ENCODE measurements around the gene ANKRD1. TPM values are rescaled to one million over a fixed set of nuclear protein-coding genes. Genes with fewer than 3 reads are reported as not detected.
A peak's percentile ranks its signal among the peaks of the same experiment; 100 is the strongest.

The ANKRD1 gene
- total RNA-seq, 1 donor: 16.4 TPM

GRCh38 chr10:90936276-90936659 is 15.4 kb upstream of the ANKRD1 start:
- no peak overlapping the region for H3K4me3 ChIP-seq (ENCODE audit: low read depth, low read length)
- no peak for TF ChIP-seq CTCF (IDR thresholded peaks at IDR 0.05; ENCODE audit: insufficient read depth, low read depth, low read length)
- DNase-seq (ENCODE audit: low read depth): no peak

DNA sequence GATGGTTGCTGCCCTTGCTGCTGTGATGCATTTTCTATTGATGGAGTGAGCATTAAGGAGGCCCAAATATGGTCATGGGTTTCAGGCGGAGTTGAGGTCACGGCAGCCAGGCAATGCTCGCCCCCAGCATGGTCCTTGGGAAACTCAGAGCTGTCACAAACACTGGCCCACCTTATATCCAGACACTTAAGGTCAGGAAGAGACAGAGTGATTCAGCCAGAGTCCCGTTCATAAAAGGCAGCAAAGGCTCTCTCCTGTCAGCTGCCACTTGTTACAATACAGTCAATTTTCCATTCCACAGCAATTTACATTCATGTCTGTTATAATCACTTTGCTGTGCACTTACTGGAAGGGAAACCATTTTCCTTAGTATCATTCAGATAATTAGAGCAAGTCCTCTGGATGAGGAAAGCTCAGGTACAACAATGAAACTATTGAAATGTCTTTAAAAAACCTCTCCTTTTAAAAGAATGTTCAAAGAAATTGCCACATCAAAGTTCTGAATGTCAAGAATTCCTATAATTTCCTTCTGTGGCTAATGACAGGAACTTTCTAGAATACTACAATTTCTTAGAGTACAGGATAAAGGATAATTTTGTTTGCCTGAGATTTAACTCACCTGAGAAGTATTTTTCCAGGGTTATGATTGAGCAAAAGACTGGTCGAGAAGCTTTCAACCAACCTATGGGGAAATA is 14.8 kb upstream of the ANKRD1 start:
- TF ChIP-seq CTCF (IDR thresholded peaks at IDR 0.05; ENCODE audit: insufficient read depth, low read depth, low read length): no peak
- no peak for DNase-seq (ENCODE audit: low read depth)
- H3K4me3 ChIP-seq (ENCODE audit: low read depth, low read length): no peak overlapping the region

DNA sequence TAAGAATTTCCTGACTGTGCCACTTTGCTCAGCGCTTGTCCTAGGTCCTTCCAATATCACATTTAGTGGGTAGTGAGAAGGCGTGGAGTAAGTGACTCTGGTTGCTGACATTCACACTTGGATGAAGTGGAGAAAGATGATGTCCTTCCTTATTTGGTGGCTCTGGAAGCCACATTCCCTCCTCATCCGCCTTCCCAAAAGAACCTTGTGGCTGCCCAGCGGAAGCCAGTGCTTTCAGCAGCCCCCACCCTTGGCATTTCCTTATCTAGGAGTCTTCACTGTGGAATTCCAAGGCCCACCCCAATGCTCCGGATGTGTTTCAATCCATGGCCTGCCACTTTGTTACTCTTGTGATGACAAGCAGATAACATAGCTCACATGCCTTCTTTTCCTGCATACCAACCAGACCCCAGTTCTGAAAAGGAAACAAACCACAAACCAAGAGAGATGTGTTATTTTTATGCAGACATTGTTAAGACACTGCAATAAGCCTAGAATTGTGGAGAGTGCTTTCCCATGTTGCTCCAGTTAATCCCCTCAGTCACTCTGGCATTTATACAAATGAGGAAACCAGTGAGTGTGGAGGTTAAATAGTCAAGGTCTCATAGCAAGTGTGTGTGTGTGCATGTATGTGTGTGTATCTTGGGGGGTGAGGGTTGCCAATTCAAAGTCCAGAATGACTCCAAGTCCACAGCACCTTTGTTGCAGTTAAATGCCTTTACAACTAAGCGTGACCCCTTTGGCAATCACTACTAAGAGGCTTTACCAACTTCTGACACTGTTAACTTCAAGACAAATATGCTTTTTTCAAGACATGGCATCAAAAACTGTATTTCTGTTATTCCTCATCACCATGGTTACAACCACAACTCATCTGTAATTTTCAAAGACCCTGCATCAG is 10.3 kb upstream of the ANKRD1 start:
- no peak overlapping the region for H3K4me3 ChIP-seq (ENCODE audit: low read depth, low read length)
- peak; percentile 93 for DNase-seq (ENCODE audit: low read depth)
- no peak for TF ChIP-seq CTCF (IDR thresholded peaks at IDR 0.05; ENCODE audit: insufficient read depth, low read depth, low read length)

- no peak overlapping the region for H3K4me3 ChIP-seq (ENCODE audit: low read depth, low read length)
- peak; percentile 76 for DNase-seq (ENCODE audit: low read depth)
- TF ChIP-seq CTCF (IDR thresholded peaks at IDR 0.05; ENCODE audit: insufficient read depth, low read depth, low read length): no peak
These were observed 9.4 kb upstream of the ANKRD1 start for GRCh38 chr10:90930070-90930837.

GRCh38 chr10:90929179-90929578 is 8.3 kb upstream of the ANKRD1 start:
- DNase-seq (ENCODE audit: low read depth): no peak
- H3K4me3 ChIP-seq (ENCODE audit: low read depth, low read length): no peak overlapping the region
- TF ChIP-seq CTCF (IDR thresholded peaks at IDR 0.05; ENCODE audit: insufficient read depth, low read depth, low read length): no peak

- TF ChIP-seq CTCF (IDR thresholded peaks at IDR 0.05; ENCODE audit: insufficient read depth, low read depth, low read length): no peak
- H3K4me3 ChIP-seq (ENCODE audit: low read depth, low read length): no peak overlapping the region
- DNase-seq (ENCODE audit: low read depth): no peak
These were observed 6.4 kb upstream of the ANKRD1 start for GRCh38 chr10:90927293-90927692.

Measured in fibroblast of villous mesenchyme (primary cell).